Measurements from ENCODE around the gene KLK10. TPM values are rescaled to one million over a fixed set of nuclear protein-coding genes. Genes with fewer than 3 reads are reported as not detected.
"Not testable (repeated sequence)": the region's sequence is repeated elsewhere in the genome, so short reads cannot be mapped to it uniquely, and the experiment has no call there.

The KLK10 gene
- total RNA-seq, 1 experiment from 2014 or later, result not detected

DNA sequence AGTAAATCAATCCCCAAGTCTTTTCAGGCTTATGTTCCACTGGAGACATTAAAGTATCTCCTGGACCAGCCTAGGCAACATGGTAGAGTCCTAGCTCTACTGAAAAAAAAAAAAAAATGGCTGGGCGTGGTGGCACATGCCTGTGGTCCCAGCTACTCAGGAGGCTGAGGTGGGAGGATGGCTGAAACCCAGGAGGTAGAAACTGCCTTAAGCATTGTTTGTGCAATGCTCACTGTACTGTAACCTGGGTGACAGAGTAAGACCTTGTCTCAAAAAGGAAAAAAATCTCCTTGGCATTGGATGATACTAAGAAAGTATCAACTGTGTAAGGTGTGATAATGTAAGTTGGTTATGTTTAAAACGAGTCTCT is 26.9 kb downstream of the KLK10 start:
- ChIA-PET POLR2A (no interaction called here), CTCF (no interaction called here)
- DNase-seq (ENCODE audit: low read depth, low spot score), result no peak
- ATAC-seq, result no peak
- no peak overlapping the region for H3K4me3 ChIP-seq (ENCODE audit: low read depth in 2 of 2, low read length in 2 of 2)
- TF ChIP-seq TCF7L2 (IDR thresholded peaks at IDR 0.05; ENCODE audit: low read depth, low read length) (no peak), SIN3A (IDR thresholded peaks at IDR 0.05; ENCODE audit: borderline replicate concordance, insufficient read depth, low read depth, low read length) (no peak), POLR2AphosphoS5 (IDR thresholded peaks at IDR 0.05; ENCODE audit: low read depth, low read length) (no peak), REST (IDR thresholded peaks at IDR 0.05; ENCODE audit: insufficient read depth in 1 of 2, low read depth in 2 of 2, low read length in 1 of 2) (no peak)
- TF ChIP-seq, protein P1, sequence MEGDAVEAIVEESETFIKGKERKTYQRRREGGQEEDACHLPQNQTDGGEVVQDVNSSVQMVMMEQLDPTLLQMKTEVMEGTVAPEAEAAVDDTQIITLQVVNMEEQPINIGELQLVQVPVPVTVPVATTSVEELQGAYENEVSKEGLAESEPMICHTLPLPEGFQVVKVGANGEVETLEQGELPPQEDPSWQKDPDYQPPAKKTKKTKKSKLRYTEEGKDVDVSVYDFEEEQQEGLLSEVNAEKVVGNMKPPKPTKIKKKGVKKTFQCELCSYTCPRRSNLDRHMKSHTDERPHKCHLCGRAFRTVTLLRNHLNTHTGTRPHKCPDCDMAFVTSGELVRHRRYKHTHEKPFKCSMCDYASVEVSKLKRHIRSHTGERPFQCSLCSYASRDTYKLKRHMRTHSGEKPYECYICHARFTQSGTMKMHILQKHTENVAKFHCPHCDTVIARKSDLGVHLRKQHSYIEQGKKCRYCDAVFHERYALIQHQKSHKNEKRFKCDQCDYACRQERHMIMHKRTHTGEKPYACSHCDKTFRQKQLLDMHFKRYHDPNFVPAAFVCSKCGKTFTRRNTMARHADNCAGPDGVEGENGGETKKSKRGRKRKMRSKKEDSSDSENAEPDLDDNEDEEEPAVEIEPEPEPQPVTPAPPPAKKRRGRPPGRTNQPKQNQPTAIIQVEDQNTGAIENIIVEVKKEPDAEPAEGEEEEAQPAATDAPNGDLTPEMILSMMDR (IDR thresholded peaks at IDR 0.05), result no peak
- H3K36me3 ChIP-seq (ENCODE audit: control insufficient read depth, insufficient read depth, low read length), result no peaks in the 10 kb centered on the region
- H3K27me3 ChIP-seq (ENCODE audit: control insufficient read depth, insufficient read depth, low read length), result peaks cover 6% of the 10 kb centered on the region
- H3K9me3 ChIP-seq (ENCODE audit: control insufficient read depth, insufficient read depth, low read depth, low read length), result no peaks in the 10 kb centered on the region
- H3K27ac ChIP-seq (ENCODE audit: low read length), result no peak overlapping the region
- in situ Hi-C loops (cut with HindIII; ENCODE audit: low pct_unique_long_range_greater_than_20kb, low sequenced_read_pairs) (no loop called here), intact Hi-C loops (cut with micrococcal nuclease; ENCODE audit: unreplicated experiment) (no loop called here)
- no TSS peak for BruUV-seq (replicated peaks)
- H3K4me1 ChIP-seq (ENCODE audit: control insufficient read depth, insufficient read depth, low read length), result no peaks in the 10 kb centered on the region

GRCh38 chr19:50984416-50984815 is 35.1 kb downstream of the KLK10 start:
- H3K4me3 ChIP-seq (ENCODE audit: low read depth in 2 of 2, low read length in 2 of 2); CTCF ChIA-PET; H3K27ac ChIP-seq (ENCODE audit: low read length); intact Hi-C loops (cut with micrococcal nuclease; ENCODE audit: unreplicated experiment); DNase-seq (ENCODE audit: low read depth, low spot score); in situ Hi-C loops (cut with HindIII; ENCODE audit: low pct_unique_long_range_greater_than_20kb, low sequenced_read_pairs); H3K9me3 ChIP-seq (ENCODE audit: control insufficient read depth, insufficient read depth, low read depth, low read length); H3K4me1 ChIP-seq (ENCODE audit: control insufficient read depth, insufficient read depth, low read length); BruUV-seq (replicated peaks); H3K27me3 ChIP-seq (ENCODE audit: control insufficient read depth, insufficient read depth, low read length); H3K36me3 ChIP-seq (ENCODE audit: control insufficient read depth, insufficient read depth, low read length); POLR2A ChIA-PET; ATAC-seq: not testable (repeated sequence)

DNA sequence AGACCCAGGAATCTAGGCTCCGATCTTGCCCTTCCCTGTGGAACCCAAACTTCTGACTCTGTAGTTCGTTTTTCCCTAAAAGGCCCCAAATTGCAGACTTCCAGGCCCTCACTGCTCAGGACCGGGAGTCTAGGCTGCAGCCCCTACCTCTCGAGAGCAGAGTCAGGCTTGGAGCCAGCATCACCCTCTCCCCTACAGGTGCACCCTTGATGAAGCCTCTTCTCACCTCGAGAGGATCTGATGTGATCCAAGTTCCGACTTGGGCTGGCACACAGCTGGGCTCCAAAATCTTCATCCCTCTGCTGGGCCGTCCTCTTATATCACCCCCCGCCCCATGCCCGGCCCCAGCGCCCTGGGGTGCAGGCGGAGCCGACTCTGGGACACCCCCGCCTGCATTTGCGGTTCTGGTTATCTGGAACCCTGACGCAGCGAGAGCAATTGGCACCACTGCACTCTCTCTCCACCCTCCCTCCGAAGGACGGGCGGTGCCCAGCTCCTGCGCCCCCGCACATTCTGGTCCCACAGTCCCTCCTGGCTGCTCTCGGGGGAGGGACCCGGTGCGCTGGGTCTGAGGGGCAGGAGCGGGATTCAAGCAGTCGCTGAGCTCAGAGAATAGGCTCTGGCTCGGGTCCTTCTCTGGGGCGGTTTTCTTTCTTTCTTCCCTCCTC is 35.8 kb downstream of the KLK10 start, which contains the start of gene KLK7:
KLK7 (minus strand) TSS at position 293 of the 668 bp plus-strand sequence. CDS start 1,518 bp downstream, outside the sequence.
- TF ChIP-seq SIN3A (IDR thresholded peaks at IDR 0.05; ENCODE audit: borderline replicate concordance, insufficient read depth, low read depth, low read length) (no peak), POLR2AphosphoS5 (IDR thresholded peaks at IDR 0.05; ENCODE audit: low read depth, low read length) (no peak), TCF7L2 (IDR thresholded peaks at IDR 0.05; ENCODE audit: low read depth, low read length) (no peak), REST (IDR thresholded peaks at IDR 0.05; ENCODE audit: insufficient read depth in 1 of 2, low read depth in 2 of 2, low read length in 1 of 2) (no peak)
- TF ChIP-seq, protein P1 (IDR thresholded peaks at IDR 0.05), result no peak
- H3K4me3 ChIP-seq (ENCODE audit: low read depth in 2 of 2, low read length in 2 of 2), result no peak within 1 kb of the TSS
- ChIA-PET CTCF (no interaction called here), POLR2A (no interaction called here)
- DNase-seq (ENCODE audit: low read depth, low spot score), result no peak
- H3K4me1 ChIP-seq (ENCODE audit: control insufficient read depth, insufficient read depth, low read length), result no peaks in the 10 kb centered on the region
- BruUV-seq (replicated peaks), result no TSS peak
- H3K36me3 ChIP-seq (ENCODE audit: control insufficient read depth, insufficient read depth, low read length), result no peaks in the 10 kb centered on the region
- ATAC-seq, result no peak
- H3K27me3 ChIP-seq (ENCODE audit: control insufficient read depth, insufficient read depth, low read length), result peaks cover 6% of the 10 kb centered on the region
- in situ Hi-C loops (cut with HindIII; ENCODE audit: low pct_unique_long_range_greater_than_20kb, low sequenced_read_pairs) (no loop called here), intact Hi-C loops (cut with micrococcal nuclease; ENCODE audit: unreplicated experiment) (no loop called here)
- no peaks in the 10 kb centered on the region for H3K9me3 ChIP-seq (ENCODE audit: control insufficient read depth, insufficient read depth, low read depth, low read length)
- H3K27ac ChIP-seq (ENCODE audit: low read length), result no peak within 1 kb of the TSS

All from Panc1 (cell line).